Endothelial cell of umbilical vein (primary cell): ENCODE data around the gene SERGEF.

Experiments used
- CTCF ChIP-seq, 2 donors: IDR thresholded peaks; 1 replicate in 1 of 2; 2 replicates in 1 of 2; pipeline ENCODE4 v1.5.1; 2011; ENCODE audit warnings: low read length in 2 of 2, mild to moderate bottlenecking in 2 of 2, moderate library complexity in 2 of 2, control low read depth in 1 of 2, inconsistent platforms in 1 of 2, low read depth in 1 of 2; ENCODE audit not compliant: insufficient read depth in 1 of 2; ENCODE audit errors: extremely low read depth in 1 of 2
- EZH2 ChIP-seq: IDR thresholded peaks from 2 replicates; pipeline ENCODE4 v1.6.1; 2012; ENCODE audit warnings: borderline replicate concordance, low read depth, mild to moderate bottlenecking, moderate library complexity, low read length, inconsistent platforms; ENCODE audit not compliant: severe bottlenecking
- FOS ChIP-seq: IDR thresholded peaks from 2 replicates; pipeline ENCODE4 v1.6.1; 2011; ENCODE audit warnings: mild to moderate bottlenecking, low read length, moderate library complexity, borderline replicate concordance; ENCODE audit not compliant: insufficient read depth
- GATA2 ChIP-seq: IDR thresholded peaks from 2 replicates; pipeline ENCODE4 v1.7.0; 2011; ENCODE audit warnings: low read depth, mild to moderate bottlenecking, moderate library complexity, mixed read lengths, low read length; ENCODE audit not compliant: insufficient read length, insufficient read depth
- JUN ChIP-seq: IDR thresholded peaks from 2 replicates; pipeline ENCODE4 v1.6.1; 2011; ENCODE audit warnings: borderline replicate concordance, low read depth; ENCODE audit not compliant: insufficient read length, insufficient read depth
- MYC ChIP-seq: IDR thresholded peaks from one replicate; pipeline ENCODE4 v1.6.1; 2011; ENCODE audit warnings: mild to moderate bottlenecking, low read depth, low read length
- POLR2A ChIP-seq: IDR thresholded peaks from 2 replicates; pipeline ENCODE4 v1.6.1; 2012; ENCODE audit warnings: low read depth, mild to moderate bottlenecking, control low read depth, low read length
- POLR2AphosphoS5 ChIP-seq: IDR thresholded peaks from 2 replicates; pipeline ENCODE4 v1.6.1; 2012; ENCODE audit warnings: low read depth, mild to moderate bottlenecking, control low read depth, low read length, moderate library complexity; ENCODE audit not compliant: insufficient read depth
- TF ChIP-seq, protein P1 (sequence below): IDR thresholded peaks from 2 replicates; pipeline ENCODE4 v1.6.1; 2011; ENCODE audit not compliant: insufficient read depth, insufficient read length

DNA sequence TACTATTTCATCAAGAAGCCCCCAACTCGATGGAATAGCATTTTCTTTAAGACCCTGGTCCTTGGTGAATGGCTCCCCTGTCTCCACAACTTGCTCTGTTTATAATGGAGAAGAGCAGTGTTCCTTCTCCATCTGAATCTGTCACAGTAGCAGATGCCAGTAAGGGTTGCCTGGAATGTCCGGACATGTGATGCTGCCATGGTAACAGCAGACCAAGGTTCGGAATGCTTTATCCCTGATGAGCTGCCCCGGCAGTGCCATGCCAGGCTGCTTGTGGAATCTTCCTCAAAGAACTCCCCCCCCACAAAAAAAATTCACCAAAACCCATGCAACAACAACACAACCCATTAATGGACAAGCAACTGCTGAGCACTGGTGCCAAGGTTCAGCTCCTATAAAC, 205.8 kb downstream of the SERGEF start:
- TF ChIP-seq CTCF (IDR thresholded peaks at IDR 0.05; ENCODE audit: extremely low read depth in 1 of 2, insufficient read depth in 1 of 2, low read depth in 1 of 2, low read length in 2 of 2) (no peak), EZH2 (no peak), POLR2A (no peak), FOS (no peak), JUN (no peak), POLR2AphosphoS5 (no peak), GATA2 (no peak), MYC (no peak)
- TF ChIP-seq, protein P1, sequence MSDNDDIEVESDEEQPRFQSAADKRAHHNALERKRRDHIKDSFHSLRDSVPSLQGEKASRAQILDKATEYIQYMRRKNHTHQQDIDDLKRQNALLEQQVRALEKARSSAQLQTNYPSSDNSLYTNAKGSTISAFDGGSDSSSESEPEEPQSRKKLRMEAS, result no peak
